Measurements from ENCODE around the gene FRMD4B.

- no peak for TF ChIP-seq POLR2A (IDR thresholded peaks at IDR 0.05)
- TF ChIP-seq CTCF (IDR thresholded peaks at IDR 0.05) = no peak
Measured at GRCh38 chr3:69226071-69226470, 159.8 kb downstream of the FRMD4B start.
